ENCODE data around the gene CCDC92.

Gene CCDC92

DNA sequence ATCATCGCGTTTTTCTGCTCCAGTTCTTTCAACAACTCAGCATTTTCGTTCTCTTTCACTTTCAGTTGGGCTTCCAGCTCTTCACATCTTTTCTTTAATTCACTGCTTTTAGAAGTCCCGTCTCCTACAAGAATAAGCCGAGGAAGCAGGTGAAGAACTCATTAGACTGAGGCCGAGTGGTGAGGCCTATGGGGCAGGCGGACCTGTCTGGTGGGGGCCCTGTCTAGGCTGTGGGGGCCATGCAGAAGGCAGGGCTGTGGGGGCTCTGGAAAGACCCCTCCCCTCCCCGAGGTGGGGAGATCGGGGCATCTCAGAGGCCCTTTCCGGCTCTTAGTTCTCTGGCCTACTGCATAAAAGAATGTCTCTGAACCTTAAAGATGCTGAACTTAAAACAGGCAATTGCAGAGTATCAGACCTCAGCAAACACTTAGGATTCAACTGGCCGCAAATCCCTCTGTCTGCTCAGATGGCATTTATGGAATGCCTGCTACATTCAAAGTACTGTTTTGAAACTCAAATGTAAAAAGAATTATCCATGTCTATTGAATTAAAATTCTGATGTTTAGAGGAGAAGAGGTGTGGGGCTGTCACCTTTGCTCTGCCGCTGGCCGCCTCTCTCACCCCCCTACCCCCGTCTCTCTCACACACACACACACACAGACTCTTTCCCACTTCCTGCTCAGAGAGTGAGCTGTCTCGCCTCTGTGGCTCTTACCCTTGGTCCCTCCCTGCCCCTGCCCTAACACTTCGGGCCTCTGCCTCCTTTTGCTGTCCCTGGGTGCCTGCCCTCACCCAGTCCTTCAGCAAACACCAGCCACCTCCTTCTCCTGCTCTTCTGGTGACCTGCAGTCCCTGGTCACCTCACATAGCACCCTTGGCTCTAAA lies 34.7 kb downstream of the CCDC92 start:
- H3K4me3 ChIP-seq (ENCODE audit: low read depth, low read length), result no peak overlapping the region

DNA sequence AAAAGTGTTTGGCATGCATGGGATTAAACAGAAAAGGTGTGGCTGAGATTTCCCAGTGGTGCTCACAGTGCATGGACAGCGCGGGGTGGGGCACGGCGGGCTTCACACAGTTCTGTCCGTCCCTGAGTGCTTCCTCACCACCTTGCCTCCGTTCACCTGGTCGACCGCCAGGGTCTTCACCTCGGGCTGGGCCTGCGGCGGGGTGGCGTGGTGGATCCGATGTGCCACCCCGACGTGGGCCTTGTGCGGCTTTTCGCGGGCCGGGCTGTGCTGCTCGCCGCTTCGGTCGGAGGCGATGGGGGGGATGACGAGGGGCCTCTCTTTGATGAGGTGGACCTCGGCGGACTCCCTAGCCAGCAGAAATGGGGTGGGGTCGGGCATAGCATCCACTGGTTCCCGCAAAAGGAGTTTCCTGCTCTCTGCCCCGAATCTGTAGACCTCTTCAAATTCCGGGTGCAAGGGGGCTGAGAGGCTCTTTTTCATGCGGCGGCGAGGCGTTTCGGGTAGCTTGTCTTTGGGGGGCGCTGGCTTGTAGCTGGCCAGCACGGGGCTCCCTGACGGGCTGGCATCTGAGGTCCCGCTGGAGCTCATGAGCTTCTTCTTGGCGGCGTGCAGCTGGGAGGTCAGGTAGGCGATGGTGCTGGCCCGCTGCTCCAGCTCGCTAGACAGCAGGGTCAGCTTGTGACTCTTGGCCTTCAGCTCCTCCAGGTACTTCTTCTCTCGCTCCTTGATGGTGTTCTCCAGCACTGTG lies 35.5 kb downstream of the CCDC92 start:
- H3K4me3 ChIP-seq (ENCODE audit: low read depth, low read length), result no peak overlapping the region

GRCh38 chr12:123936471-123936870 lies 36.2 kb downstream of the CCDC92 start:
- H3K4me3 ChIP-seq (ENCODE audit: low read depth, low read length), result no peak overlapping the region

GRCh38 chr12:123935956-123936355 lies 36.7 kb downstream of the CCDC92 start:
- H3K4me3 ChIP-seq (ENCODE audit: low read depth, low read length), result no peak overlapping the region

DNA sequence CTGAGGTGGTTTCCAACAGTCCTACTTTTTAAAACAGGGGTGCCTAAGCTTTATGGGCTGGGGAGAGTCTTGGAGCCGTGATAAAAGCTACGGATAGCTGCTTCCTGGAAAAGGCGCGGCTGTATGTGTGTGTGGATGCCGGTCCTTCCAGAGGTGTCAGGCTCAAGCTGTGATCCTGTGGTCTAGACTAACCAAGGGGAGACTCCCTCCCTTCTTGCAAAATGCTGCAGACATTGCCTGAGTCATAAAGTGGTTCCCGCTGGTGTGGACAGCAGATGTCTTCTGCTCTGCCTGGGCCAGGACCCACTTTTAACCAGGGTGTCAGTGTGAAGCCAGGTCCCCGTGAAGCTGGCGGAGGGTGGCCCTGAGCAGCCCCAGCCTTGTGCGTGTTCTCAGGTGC lies 37.8 kb downstream of the CCDC92 start:
- H3K4me3 ChIP-seq (ENCODE audit: low read depth, low read length), result no peak overlapping the region

DNA sequence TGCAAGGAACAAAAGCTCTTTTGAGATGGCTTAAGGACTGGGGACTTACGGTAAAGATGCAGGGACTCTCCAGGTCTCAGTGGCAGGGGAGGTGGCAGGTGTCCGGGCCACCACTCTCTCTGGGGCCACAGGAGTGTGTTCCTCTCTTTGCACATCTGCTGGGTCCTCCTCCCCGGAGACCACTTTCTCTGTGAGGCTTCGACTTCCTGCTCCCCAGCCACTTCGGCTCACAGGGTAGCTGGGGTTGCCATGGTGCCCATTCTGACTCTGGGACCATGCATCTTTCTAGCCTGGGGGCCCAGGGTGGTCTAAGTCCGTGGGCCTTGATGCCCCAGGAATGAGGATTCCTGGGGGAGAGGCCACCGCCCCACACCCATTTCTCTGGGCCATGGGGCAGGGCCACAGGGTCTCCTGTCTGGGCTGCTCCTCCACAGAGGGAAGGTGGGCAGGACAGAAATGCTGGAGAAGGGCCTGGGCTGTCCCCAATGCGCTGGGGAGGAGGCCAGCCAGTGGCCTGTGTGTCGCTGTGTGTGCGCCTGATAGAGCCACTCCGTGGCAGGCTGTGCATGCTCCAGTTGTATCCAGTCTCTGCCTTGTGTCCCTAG lies 38.5 kb downstream of the CCDC92 start:
- no peak overlapping the region for H3K4me3 ChIP-seq (ENCODE audit: low read depth, low read length)

GRCh38 chr12:123933214-123933613 lies 39.4 kb downstream of the CCDC92 start:
- no peak overlapping the region for H3K4me3 ChIP-seq (ENCODE audit: low read depth, low read length)

- no peak overlapping the region for H3K4me3 ChIP-seq (ENCODE audit: low read depth, low read length)
Measured at GRCh38 chr12:123931686-123932321, 40.8 kb downstream of the CCDC92 start.

GRCh38 chr12:123929946-123930583 lies 42.6 kb downstream of the CCDC92 start:
- H3K4me3 ChIP-seq (ENCODE audit: low read depth, low read length), result no peak overlapping the region

DNA sequence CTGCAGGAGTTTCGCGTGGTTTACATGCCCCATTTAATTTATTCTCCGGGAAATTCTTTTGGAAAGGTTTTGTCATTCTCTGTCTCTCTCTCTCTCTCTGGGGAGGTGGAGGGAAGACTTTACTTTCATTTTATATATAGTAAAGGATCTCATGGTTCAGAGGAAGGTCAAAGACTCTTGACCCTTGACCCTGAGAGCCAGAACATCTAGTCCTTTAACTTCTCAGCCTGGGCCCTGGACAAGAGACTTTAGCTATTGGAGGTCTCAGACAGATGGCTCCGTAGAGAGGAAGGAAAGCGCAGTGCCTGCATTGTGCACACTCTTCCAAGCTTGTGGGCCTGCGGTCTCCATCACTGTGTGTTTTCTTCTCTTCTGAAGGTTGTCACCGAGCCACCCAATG lies 43.7 kb downstream of the CCDC92 start:
- no peak overlapping the region for H3K4me3 ChIP-seq (ENCODE audit: low read depth, low read length)

- no peak overlapping the region for H3K4me3 ChIP-seq (ENCODE audit: low read depth, low read length)
Measured at GRCh38 chr12:123928274-123928865, 44.3 kb downstream of the CCDC92 start.

GRCh38 chr12:123924539-123924938 lies 48.1 kb downstream of the CCDC92 start:
- H3K4me3 ChIP-seq (ENCODE audit: low read depth, low read length), result no peak overlapping the region

DNA sequence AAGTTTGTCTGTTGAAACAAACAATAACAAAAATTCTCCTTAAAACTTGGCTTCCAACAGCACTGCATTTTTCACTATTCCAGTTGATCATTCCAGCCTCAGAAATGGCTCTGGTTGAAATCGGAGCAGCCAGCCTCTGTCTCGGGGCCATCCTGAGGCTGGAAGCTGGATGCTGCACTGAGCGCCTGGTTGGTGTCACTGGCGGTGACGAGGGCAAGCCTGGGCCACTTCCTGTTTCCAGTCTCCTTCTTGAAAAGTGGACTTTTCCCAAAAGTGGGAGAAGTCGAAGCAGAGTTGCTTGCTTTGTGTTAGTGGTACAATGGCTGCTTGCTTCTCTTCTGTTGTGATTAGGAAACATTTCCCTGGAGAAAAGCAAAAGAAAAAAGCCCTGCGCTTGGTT lies 48.7 kb downstream of the CCDC92 start:
- no peak overlapping the region for H3K4me3 ChIP-seq (ENCODE audit: low read depth, low read length)

DNA sequence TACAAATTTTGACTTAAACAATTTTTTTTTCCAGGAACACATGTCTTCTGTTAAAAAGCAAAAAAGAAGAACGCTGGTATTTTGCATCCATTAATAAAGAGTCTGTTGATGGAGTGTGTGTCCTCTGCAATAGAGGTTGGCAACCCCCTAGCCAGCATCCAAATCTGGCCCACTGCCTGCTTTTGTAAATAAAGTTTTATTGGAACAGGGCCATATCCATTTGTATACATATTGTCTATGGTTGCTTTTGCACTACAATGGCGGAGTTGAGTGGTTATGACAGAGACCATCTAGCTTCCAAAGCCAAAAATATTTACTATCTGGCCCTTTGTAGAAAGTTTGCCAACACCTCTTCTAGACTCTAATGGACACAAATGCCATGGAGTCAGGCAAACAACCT lies 49.6 kb downstream of the CCDC92 start:
- no peak overlapping the region for H3K4me3 ChIP-seq (ENCODE audit: low read depth, low read length)

GRCh38 chr12:123919980-123920360 lies 52.7 kb downstream of the CCDC92 start:
- no peak overlapping the region for H3K4me3 ChIP-seq (ENCODE audit: low read depth, low read length)

DNA sequence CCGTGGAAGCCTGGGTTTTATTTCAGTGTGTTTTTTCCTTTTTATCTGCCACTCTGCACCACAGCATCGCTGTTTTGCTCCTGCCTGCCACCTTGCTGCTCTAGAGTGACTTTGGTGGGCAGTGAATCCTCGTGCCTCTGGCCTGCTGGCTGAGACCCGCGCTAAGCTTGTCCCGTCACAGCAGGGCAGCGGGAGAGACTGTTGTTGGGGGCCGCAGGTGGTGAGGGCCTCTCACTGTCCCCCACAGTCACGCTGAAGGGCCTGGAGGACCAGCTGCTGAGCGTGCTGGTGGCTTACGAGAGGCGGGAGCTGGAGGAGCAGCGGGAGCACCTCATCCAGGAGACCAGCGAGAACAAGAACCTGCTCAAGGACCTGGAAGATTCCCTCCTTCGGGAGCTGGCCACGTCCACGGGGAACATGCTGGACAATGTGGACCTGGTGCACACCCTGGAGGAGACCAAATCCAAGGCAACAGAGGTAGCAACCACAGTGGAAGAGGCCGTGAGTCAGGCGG lies 55.2 kb downstream of the CCDC92 start:
- no peak overlapping the region for H3K4me3 ChIP-seq (ENCODE audit: low read depth, low read length)

DNA sequence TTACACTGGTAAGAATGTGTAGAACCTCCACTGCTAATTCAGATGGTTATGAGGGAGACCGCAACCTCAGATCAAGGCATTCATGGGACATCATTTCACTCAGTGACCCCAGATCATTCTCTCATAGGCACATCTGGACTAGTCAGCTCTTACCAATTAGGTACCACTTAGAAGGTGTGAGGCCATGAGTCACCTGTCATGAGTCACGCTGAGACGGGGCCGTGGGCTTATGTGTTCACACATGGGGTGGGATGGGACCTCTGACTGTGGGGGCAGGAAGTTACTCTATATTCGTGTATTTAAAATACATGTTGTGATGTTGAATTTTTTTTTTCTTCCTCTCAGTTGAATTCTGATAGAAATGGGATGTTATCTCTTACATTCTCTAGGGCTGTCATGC lies 55.9 kb downstream of the CCDC92 start:
- no peak overlapping the region for H3K4me3 ChIP-seq (ENCODE audit: low read depth, low read length)

- H3K4me3 ChIP-seq (ENCODE audit: low read depth, low read length), result no peak overlapping the region
Measured at GRCh38 chr12:123914726-123915333, 57.8 kb downstream of the CCDC92 start.

DNA sequence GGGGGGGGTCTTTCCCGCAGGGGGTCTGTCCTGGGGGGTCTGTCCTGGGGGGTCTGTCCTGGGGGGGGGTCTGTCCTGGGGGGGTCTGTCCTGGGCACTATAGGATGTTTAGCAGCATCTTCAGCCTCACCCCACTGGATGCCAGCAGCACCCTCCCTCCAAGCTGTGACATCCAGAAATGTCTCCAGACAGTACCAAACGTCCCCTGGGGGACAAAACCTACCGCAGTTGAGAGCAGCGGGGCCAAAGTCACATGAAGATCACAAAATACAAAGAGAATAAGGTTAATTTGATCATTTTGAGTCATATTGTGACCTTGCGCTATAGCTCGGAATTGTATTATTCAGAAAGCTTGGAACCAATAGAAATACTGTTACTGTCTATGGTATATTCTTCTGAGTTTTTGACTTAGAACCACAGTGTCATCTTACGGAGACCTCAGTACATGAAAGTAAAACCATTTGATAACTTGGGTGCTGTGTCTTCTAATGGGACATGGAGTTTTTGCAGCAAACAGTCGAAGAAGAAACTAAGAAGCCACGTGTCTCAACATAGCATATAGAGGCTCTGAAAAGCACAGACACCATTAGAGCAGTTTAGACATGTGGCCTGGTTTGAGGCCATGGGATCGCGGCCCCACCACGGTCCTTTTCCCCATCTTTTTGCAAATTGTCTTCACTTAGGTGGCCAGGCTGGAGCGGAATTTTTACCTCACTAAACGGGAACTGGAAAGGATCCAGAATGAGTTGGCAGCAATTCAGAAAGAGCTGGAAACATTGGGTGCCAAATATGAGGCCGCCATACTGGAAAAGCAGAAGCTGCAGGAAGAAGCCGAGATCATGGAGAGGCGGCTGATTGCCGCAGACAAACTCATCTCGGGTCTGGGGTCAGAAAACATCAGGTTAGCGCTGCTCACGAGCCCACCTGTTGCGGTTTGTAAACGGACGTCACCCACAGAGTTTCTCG lies 59.9 kb downstream of the CCDC92 start:
- no peak overlapping the region for H3K4me3 ChIP-seq (ENCODE audit: low read depth, low read length)
